Ovary (tissue), 3 donors: ENCODE results near the gene ACOT2.
"Not testable (repeated sequence)": the region's sequence is repeated elsewhere in the genome, so short reads cannot be mapped to it uniquely, and the experiment has no call there.

Experiments
- EP300 ChIP-seq: sonication (generic); formaldehyde crosslinking; IDR thresholded peaks from one replicate; pipeline ENCODE4 v1.6.1; 2017; ENCODE audit warnings: antibody characterized with exemption
- POLR2A ChIP-seq: fragments of 450-650 bp; IDR thresholded peaks from one replicate; pipeline ENCODE4 v1.6.1; 2017; ENCODE audit warnings: antibody characterized with exemption, mild to moderate bottlenecking, moderate library complexity
- TF ChIP-seq, protein P1 (sequence below), 3 donors: fragments of 450-650 bp in 2 of 3; fragments of 200-600 bp in 1 of 3; IDR thresholded peaks; one replicate each; pipeline versions ENCODE4 v1.5.1 to v1.8.0; 2016 to 2022; ENCODE audit warnings: antibody characterized with exemption in 3 of 3, mild to moderate bottlenecking in 1 of 3
- donor health status: DM: no; HTN: no; CAD: no.

DNA sequence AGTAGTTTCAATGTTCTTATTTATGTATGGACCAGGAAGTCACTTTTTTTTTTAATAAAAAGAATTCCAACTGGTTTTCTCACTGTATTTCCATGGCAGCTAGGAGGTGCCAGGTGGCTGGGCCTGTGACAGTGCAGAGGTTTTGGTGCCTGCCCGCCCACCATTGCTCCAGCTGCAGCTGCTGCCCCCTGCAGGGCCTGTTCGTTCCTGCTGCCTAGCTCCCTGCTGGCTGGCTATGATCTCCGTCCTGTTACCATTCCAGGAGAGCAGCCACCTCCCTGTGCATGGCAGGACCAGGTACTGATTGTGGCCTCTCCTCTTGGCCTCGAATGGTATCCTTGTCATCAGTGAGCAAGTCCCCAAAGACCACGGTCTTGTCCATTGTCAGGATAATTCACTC, 30.0 kb upstream of the ACOT2 start:
- TF ChIP-seq, protein P1, sequence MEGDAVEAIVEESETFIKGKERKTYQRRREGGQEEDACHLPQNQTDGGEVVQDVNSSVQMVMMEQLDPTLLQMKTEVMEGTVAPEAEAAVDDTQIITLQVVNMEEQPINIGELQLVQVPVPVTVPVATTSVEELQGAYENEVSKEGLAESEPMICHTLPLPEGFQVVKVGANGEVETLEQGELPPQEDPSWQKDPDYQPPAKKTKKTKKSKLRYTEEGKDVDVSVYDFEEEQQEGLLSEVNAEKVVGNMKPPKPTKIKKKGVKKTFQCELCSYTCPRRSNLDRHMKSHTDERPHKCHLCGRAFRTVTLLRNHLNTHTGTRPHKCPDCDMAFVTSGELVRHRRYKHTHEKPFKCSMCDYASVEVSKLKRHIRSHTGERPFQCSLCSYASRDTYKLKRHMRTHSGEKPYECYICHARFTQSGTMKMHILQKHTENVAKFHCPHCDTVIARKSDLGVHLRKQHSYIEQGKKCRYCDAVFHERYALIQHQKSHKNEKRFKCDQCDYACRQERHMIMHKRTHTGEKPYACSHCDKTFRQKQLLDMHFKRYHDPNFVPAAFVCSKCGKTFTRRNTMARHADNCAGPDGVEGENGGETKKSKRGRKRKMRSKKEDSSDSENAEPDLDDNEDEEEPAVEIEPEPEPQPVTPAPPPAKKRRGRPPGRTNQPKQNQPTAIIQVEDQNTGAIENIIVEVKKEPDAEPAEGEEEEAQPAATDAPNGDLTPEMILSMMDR (IDR thresholded peaks at IDR 0.05): not testable (repeated sequence)
- not testable (repeated sequence) for TF ChIP-seq EP300, POLR2A
